A673 (cell line): ENCODE results near the gene EIF3A. TPM values are rescaled to one million over a fixed set of nuclear protein-coding genes. Genes with fewer than 3 reads are reported as not detected.

Experiments used
- BruUV-seq: library from RNA; stranded (reverse); fragments of 400-500 nt; replicated peaks from 2 replicates; lab custom pipeline; 2021; lab: Mats Ljungman, UMichigan
- CTCF ChIA-PET: fragments of 300-600 bp; sonication (Branson Sonifier 250); formaldehyde crosslinking; loops from one replicate; lab custom pipeline; 2022; ENCODE audit warnings: antibody characterized with exemption; lab: Charles Lee
- POLR2A ChIA-PET: fragments of 300-600 bp; sonication (Branson Sonifier 250); formaldehyde crosslinking; loops from one replicate; lab custom pipeline; 2022; ENCODE audit warnings: antibody characterized with exemption; ENCODE audit not compliant: low non-redundant PET; lab: Charles Lee
- DNase-seq: peaks from one replicate; pipeline ENCODE4 v3.0.0-alpha.2; 2015; ENCODE audit warnings: low spot score
- H3K27ac ChIP-seq: fragments of 200-600 bp; sonication (generic); 2 replicates; pipeline ENCODE4 v1.5.1; 2016; ENCODE audit warnings: mixed run types, low read depth, mild to moderate bottlenecking, mixed read lengths, antibody characterized with exemption, low read length; ENCODE audit not compliant: poor library complexity, severe bottlenecking
- H3K27me3 ChIP-seq: fragments of 200-600 bp; sonication (generic); replicated peaks from 2 replicates; pipeline ENCODE4 v1.6.1; 2017; ENCODE audit warnings: mixed run types, low read depth, mild to moderate bottlenecking, mixed read lengths, antibody characterized with exemption, low read length; ENCODE audit not compliant: insufficient read depth, poor library complexity
- H3K36me3 ChIP-seq: fragments of 200-600 bp; sonication (generic); 2 replicates; pipeline ENCODE4 v1.6.1; 2016; ENCODE audit warnings: mixed run types, mild to moderate bottlenecking, mixed read lengths, antibody characterized with exemption, low read length; ENCODE audit not compliant: insufficient read depth, poor library complexity, severe bottlenecking
- H3K4me1 ChIP-seq: fragments of 200-600 bp; sonication (generic); 2 replicates; pipeline ENCODE4 v1.6.1; 2017; ENCODE audit warnings: mixed run types, mild to moderate bottlenecking, mixed read lengths, antibody characterized with exemption, low read length; ENCODE audit not compliant: insufficient read depth, poor library complexity, severe bottlenecking
- H3K4me3 ChIP-seq: fragments of 200-600 bp; sonication (generic); 2 replicates; pipeline ENCODE4 v1.5.1; 2016; ENCODE audit warnings: low read depth, mixed run types, mild to moderate bottlenecking, mixed read lengths, low read length; ENCODE audit not compliant: poor library complexity, severe bottlenecking
- H3K9me3 ChIP-seq: fragments of 200-600 bp; sonication (generic); 2 replicates; pipeline ENCODE4 v1.6.1; 2016; ENCODE audit warnings: mixed run types, low read depth, mild to moderate bottlenecking, mixed read lengths, antibody characterized with exemption, low read length; ENCODE audit not compliant: poor library complexity, severe bottlenecking
- EZH2 ChIP-seq: fragments of 200-600 bp; sonication (generic); IDR thresholded peaks from 2 replicates; pipeline ENCODE4 v1.6.1; 2017; ENCODE audit warnings: borderline replicate concordance, low read depth, mild to moderate bottlenecking, mixed read lengths, antibody characterized with exemption, low read length; ENCODE audit not compliant: poor library complexity, severe bottlenecking
- intact Hi-C: fragments of 100-400 bp; cut with micrococcal nuclease; formaldehyde crosslinking; loops from one replicate; pipeline ENCODE4 v1.10.0; 2022; ENCODE audit not compliant: unreplicated experiment
- total RNA-seq: library from RNA; stranded (reverse); gene quantifications from 2 replicates; pipeline ENCODE4 v1.2.3, GENCODE V29; 2021
- TF ChIP-seq, protein P1 (sequence below): fragments of 300-800, 200-600 bp; sonication (generic); conservative IDR thresholded peaks from 2 replicates; pipeline ENCODE4 v1.5.1; 2017; ENCODE audit warnings: low read depth, mild to moderate bottlenecking, antibody characterized with exemption, low read length, moderate library complexity, mixed read lengths

The EIF3A gene
- total RNA-seq, 1 experiment from 2014 or later: 181 TPM

DNA sequence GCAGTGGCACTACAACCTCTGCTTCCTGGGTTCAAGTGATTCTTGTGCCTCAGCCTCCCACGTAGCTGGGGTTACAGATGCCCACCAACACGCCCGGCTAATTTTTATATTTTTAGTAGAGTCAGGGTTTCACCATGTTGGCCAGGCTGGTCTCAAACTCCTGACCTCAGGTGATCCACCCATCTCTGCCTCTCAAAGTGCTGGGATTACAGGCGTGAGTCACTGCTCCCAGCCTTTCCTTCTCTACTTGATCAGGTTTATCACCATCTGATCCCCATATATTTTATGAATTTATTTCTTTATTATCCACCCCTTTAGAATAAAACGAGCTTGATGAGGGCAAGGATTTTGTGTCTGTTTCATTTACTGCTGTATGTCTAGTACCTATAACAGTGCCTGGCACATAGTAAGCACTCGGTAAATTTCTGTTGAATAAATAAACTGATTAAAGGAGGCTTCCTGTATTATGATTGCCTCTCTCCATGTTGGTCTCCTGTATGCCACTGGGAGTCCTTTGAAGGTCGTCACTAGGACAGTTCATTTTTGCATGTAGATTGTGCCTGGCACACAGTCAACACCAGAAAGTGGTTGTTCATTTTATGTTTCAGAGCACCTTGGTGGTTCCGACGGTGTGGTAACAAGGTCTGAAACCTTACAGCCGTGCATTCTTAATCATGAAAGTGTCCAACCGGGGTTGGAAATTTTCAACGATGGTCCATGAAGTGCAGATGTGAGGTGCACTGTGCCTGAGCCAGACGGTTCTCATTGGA is 9.6 kb upstream of the EIF3A start:
- CTCF ChIA-PET: no interaction called here

DNA sequence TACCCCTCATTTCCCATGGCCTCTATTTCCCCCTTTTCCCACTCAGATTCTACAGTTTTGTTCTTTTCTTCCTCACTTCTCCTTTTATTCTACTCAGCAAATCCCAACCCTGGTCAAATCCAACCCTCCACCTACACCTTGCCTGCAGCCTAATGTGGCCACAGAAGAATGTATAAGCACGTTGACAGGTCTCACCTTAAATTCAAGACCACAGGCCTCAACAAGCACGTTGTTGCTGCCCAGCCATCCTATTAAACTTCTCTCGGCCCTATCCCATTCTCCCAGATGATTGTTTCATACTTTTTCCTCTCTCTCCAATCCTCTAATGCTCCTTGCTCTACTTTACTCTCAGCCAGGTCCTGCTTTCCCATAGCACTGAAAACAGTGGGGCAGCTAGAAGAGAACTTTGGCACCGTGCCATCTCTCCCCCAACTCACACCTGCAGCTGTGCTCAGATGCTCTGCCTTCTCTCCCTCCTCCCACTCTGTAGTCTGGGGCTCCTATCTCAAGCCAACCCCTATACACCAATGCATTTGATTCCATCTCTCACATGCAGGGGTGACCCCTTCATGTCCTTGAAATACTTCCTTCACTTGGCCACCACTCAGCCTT is 6.8 kb upstream of the EIF3A start:
- POLR2A ChIA-PET: no interaction called here
- no peak overlapping the region for H3K27ac ChIP-seq
- intact Hi-C loops: no loop called here
- no peak for DNase-seq
- H3K36me3 ChIP-seq: no peaks in the 10 kb centered on the region
- H3K4me1 ChIP-seq: no peaks in the 10 kb centered on the region
- H3K27me3 ChIP-seq: no peaks in the 10 kb centered on the region
- no peaks in the 10 kb centered on the region for H3K9me3 ChIP-seq
- TF ChIP-seq EZH2: no peak
- TF ChIP-seq, protein P1, sequence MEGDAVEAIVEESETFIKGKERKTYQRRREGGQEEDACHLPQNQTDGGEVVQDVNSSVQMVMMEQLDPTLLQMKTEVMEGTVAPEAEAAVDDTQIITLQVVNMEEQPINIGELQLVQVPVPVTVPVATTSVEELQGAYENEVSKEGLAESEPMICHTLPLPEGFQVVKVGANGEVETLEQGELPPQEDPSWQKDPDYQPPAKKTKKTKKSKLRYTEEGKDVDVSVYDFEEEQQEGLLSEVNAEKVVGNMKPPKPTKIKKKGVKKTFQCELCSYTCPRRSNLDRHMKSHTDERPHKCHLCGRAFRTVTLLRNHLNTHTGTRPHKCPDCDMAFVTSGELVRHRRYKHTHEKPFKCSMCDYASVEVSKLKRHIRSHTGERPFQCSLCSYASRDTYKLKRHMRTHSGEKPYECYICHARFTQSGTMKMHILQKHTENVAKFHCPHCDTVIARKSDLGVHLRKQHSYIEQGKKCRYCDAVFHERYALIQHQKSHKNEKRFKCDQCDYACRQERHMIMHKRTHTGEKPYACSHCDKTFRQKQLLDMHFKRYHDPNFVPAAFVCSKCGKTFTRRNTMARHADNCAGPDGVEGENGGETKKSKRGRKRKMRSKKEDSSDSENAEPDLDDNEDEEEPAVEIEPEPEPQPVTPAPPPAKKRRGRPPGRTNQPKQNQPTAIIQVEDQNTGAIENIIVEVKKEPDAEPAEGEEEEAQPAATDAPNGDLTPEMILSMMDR: no peak
- CTCF ChIA-PET: no interaction called here
- no TSS peak for BruUV-seq
- no peak overlapping the region for H3K4me3 ChIP-seq

More for the DNA sequence above, 9.6 kb upstream of the EIF3A start:
- no peaks in the 10 kb centered on the region for H3K9me3 ChIP-seq
- H3K4me3 ChIP-seq: no peak overlapping the region
- no peaks in the 10 kb centered on the region for H3K4me1 ChIP-seq
- no peak for DNase-seq
- intact Hi-C loops: no loop called here
- no peak for TF ChIP-seq EZH2
- TF ChIP-seq, protein P1: no peak
- no TSS peak for BruUV-seq
- POLR2A ChIA-PET: no interaction called here
- H3K27me3 ChIP-seq: no peaks in the 10 kb centered on the region
- H3K36me3 ChIP-seq: no peaks in the 10 kb centered on the region
- H3K27ac ChIP-seq: no peak overlapping the region

DNA sequence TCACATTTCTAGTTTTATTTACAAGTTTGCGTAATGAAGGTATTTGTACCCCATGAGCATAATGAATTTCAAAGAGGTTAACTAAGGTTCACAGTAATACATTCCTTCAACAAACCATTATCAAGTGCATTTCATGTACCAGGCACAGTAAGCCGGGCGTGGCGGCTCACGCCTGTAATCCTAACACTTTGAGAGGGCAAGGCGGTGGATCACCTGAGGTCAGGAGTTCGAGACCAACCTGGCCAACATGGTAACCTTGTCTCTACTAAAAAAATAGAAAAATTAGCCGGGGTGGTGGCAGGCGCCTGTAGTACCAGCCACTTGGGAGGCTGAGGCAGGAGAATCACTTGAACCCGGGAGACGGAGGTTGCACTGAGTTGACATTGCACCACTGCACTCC is 4.3 kb upstream of the EIF3A start:
- Histone ChIP-seq H3K4me1 (no peaks in the 10 kb centered on the region), H3K4me3 (no peak overlapping the region), H3K27me3 (no peaks in the 10 kb centered on the region), H3K9me3 (no peaks in the 10 kb centered on the region), H3K27ac (no peak overlapping the region), H3K36me3 (no peaks in the 10 kb centered on the region)
- intact Hi-C loops: no loop called here
- DNase-seq: no peak
- no peak for TF ChIP-seq EZH2
- TF ChIP-seq, protein P1: no peak
- CTCF ChIA-PET: no interaction called here
- POLR2A ChIA-PET: no interaction called here
- BruUV-seq: no TSS peak
